HFFc6 (cell line): Measurements from ENCODE around the gene REXO1. TPM values are rescaled to one million over a fixed set of nuclear protein-coding genes. Genes with fewer than 3 reads are reported as not detected.

Experiments used
- DNase-seq: peaks from one replicate; pipeline ENCODE4 v3.0.0-alpha.2; 2018
- H3K27ac Mint-ChIP-seq: 2 replicates; pipeline ENCODE4 v1.8.0; 2020; ENCODE audit warnings: mild to moderate bottlenecking, mixed read lengths
- H3K27me3 Mint-ChIP-seq: 2 replicates; pipeline ENCODE4 v1.8.0; 2021; ENCODE audit warnings: mild to moderate bottlenecking, moderate library complexity, mixed read lengths; ENCODE audit not compliant: insufficient read depth
- H3K36me3 Mint-ChIP-seq: 2 replicates; pipeline ENCODE4 v1.8.0; 2021; ENCODE audit warnings: low read depth, mixed read lengths
- H3K4me1 Mint-ChIP-seq: 2 replicates; pipeline ENCODE4 v1.8.0; 2020; ENCODE audit warnings: low read depth, mixed read lengths
- H3K4me3 Mint-ChIP-seq: 2 replicates; pipeline ENCODE4 v1.8.0; 2020; ENCODE audit warnings: mild to moderate bottlenecking, moderate library complexity, mixed read lengths
- H3K9me3 Mint-ChIP-seq: 2 replicates; pipeline ENCODE4 v1.8.0; 2020; ENCODE audit warnings: mild to moderate bottlenecking, mixed read lengths
- CTCF ChIP-seq: fragments of 200-600 bp; sonication (generic); IDR thresholded peaks from 2 replicates; pipeline ENCODE4 v1.5.0; 2021; ENCODE audit warnings: antibody characterized with exemption, mild to moderate bottlenecking
- total RNA-seq, 6 experiments: library from RNA; stranded (reverse); fragmentation: NEBNext Ultra II Directional; extraction: Animal tissue kit (Norgen Biotek cat#: 25700); gene quantifications; 2 replicates in 1 of 6; 3 replicates in 5 of 6; pipeline ENCODE4 v1.2.3, GENCODE V29; 2021

Gene REXO1
- total RNA-seq, 6 experiments from 2014 or later = 32.9 to 38.2 (median 34.6) TPM

DNA sequence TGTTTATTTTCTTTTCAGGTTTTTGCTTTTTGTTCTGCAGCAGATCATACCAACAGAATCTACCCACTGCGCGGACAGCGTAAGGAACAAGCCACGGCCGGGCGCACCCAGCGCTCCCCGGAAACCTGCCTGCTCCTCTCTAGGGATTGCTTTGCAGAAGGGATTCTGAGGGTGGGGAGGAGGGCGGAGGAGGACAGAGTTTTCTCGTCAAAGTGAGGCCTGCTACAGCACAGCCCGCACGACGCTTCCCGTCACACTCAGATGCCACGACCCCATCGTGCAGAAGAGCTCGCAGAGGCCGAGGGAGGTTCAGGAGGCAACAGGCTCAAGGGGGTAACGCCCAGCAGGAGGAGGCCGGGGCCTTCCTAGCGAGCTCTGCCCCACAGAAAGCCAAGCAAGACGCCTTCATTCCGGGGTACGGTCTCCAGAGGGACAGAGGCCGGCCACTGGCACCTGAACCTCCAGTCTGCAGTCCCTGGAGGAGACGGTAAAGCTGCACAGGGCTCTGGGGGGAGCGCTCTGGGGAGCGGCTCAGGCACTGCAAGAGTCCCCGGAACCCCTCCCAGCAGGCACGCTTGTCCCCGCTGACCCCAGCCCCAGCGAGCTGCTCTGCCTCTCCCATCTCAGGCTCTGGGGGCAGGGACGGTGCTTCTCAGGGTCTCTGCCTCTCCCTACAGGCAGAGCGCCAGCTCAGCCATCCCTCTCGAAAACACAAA lies 6.9 kb downstream of the REXO1 start:
- no peak for TF ChIP-seq CTCF
- peaks cover 5% of the 10 kb centered on the region for H3K36me3 Mint-ChIP-seq
- 0 out of 2 replicates have a peak overlapping the region, but pooled peaks have one; percentile 26 for H3K27ac Mint-ChIP-seq
- no peak overlapping the region for H3K4me3 Mint-ChIP-seq
- no peak for DNase-seq
- no peaks in the 10 kb centered on the region for H3K9me3 Mint-ChIP-seq
- peaks cover 1% of the 10 kb centered on the region; the same call in 1 of the 2 replicates for H3K27me3 Mint-ChIP-seq
- peaks cover 7% of the 10 kb centered on the region for H3K4me1 Mint-ChIP-seq

DNA sequence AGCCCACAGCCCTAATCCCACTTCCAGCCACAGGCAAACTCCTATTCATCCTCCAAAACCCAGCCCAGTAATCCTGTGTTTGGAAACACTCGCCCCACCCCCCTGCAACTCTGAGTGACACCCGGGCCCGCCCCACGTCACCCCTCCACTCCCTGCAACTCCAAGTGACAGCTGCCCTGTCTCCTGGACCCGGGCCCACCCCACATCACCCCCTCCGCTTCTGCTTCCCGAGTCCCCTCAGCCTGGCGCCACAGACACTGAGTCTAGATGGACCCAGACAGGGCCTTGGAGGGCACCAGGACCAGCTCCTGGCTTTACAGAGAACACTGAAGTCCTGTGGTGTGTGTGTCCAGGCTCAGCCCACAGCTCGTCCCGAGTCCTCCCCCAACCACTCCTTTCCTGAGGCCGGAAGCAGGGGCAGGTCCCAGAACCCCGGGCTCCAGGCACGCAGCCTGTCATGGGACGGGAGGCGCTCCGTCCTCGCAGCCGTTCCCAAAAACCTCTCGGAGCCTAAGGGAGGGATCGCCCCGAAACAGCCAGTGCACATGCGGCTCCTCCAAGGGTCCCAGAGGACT lies 7.7 kb downstream of the REXO1 start:
- no peaks in the 10 kb centered on the region for H3K9me3 Mint-ChIP-seq
- no peak for DNase-seq
- H3K4me1 Mint-ChIP-seq = no peaks in the 10 kb centered on the region; the same call in 1 of the 2 replicates
- no peaks in the 10 kb centered on the region for H3K36me3 Mint-ChIP-seq
- no peak for TF ChIP-seq CTCF
- 0 out of 2 replicates have a peak overlapping the region, but pooled peaks have one; percentile 26 for H3K27ac Mint-ChIP-seq
- no peak overlapping the region for H3K4me3 Mint-ChIP-seq
- H3K27me3 Mint-ChIP-seq = peaks cover 1% of the 10 kb centered on the region; the same call in 1 of the 2 replicates

- no peaks in the 10 kb centered on the region for H3K4me1 Mint-ChIP-seq
- H3K27me3 Mint-ChIP-seq = peaks cover 1% of the 10 kb centered on the region; the same call in 1 of the 2 replicates
- H3K4me3 Mint-ChIP-seq = no peak overlapping the region
- no peaks in the 10 kb centered on the region for H3K9me3 Mint-ChIP-seq
- no peak for DNase-seq
- H3K27ac Mint-ChIP-seq = no peak overlapping the region
- H3K36me3 Mint-ChIP-seq = no peaks in the 10 kb centered on the region
- no peak for TF ChIP-seq CTCF
Observed at GRCh38 chr19:1839658-1840540, 8.4 kb downstream of the REXO1 start.

GRCh38 chr19:1837625-1838105 lies 10.6 kb downstream of the REXO1 start:
- Mint-ChIP-seq H3K4me1 (no peaks in the 10 kb centered on the region), H3K27me3 (no peaks in the 10 kb centered on the region), H3K4me3 (no peak overlapping the region), H3K27ac (no peak overlapping the region), H3K36me3 (no peaks in the 10 kb centered on the region), H3K9me3 (no peaks in the 10 kb centered on the region)
- no peak for DNase-seq
- TF ChIP-seq CTCF = peak; percentile 95

GRCh38 chr19:1837222-1837565 lies 11.1 kb downstream of the REXO1 start:
- no peaks in the 10 kb centered on the region for H3K36me3 Mint-ChIP-seq
- H3K27ac Mint-ChIP-seq = no peak overlapping the region
- H3K4me3 Mint-ChIP-seq = no peak overlapping the region
- DNase-seq = no peak
- H3K27me3 Mint-ChIP-seq = no peaks in the 10 kb centered on the region
- TF ChIP-seq CTCF = no peak
- no peaks in the 10 kb centered on the region for H3K9me3 Mint-ChIP-seq
- no peaks in the 10 kb centered on the region for H3K4me1 Mint-ChIP-seq
